WTC11 (cell line): ENCODE measurements around the gene SLC8A1.

Experiments used
- MAX ChIP-seq: sonication (generic); formaldehyde crosslinking; IDR thresholded peaks from 2 replicates; pipeline ENCODE4 v1.8.0; 2022; ENCODE audit warnings: mild to moderate bottlenecking, missing genetic modification reagents
- NFYB ChIP-seq: sonication (generic); formaldehyde crosslinking; conservative IDR thresholded peaks from 2 replicates; pipeline ENCODE4 v1.8.0; 2022; ENCODE audit warnings: low read depth, missing genetic modification reagents
- PREB ChIP-seq: sonication (generic); formaldehyde crosslinking; IDR thresholded peaks from 2 replicates; pipeline ENCODE4 v1.8.1; 2022; ENCODE audit warnings: mild to moderate bottlenecking, missing genetic modification reagents, moderate library complexity, borderline replicate concordance
- TEAD4 ChIP-seq: sonication (generic); formaldehyde crosslinking; IDR thresholded peaks from 2 replicates; pipeline ENCODE4 v1.8.0; 2022; ENCODE audit warnings: mild to moderate bottlenecking, missing genetic modification reagents
- ZNF671 ChIP-seq: fragments of 250-450 bp; sonication (Bioruptor Pico); IDR thresholded peaks from 2 replicates; pipeline ENCODE4 v1.8.0; 2021; ENCODE audit warnings: mild to moderate bottlenecking
- ZSCAN18 ChIP-seq: fragments of 250-450 bp; sonication (Bioruptor Pico); IDR thresholded peaks from 2 replicates; pipeline ENCODE4 v2.1.2; 2022; ENCODE audit warnings: mild to moderate bottlenecking, moderate library complexity
- TF ChIP-seq, protein P1 (sequence below): sonication (generic); formaldehyde crosslinking; IDR thresholded peaks from 2 replicates; pipeline ENCODE4 v1.8.0; 2022; ENCODE audit warnings: mild to moderate bottlenecking, missing genetic modification reagents
- TF ChIP-seq, protein P2 (sequence below): fragments of 200-600 bp; IDR thresholded peaks from 2 replicates; pipeline ENCODE4 v1.8.0; 2022; ENCODE audit warnings: antibody characterized with exemption
- TF ChIP-seq, protein P3 (sequence below): sonication (generic); formaldehyde crosslinking; conservative IDR thresholded peaks from 2 replicates; pipeline ENCODE4 v1.8.1; 2022; ENCODE audit warnings: mild to moderate bottlenecking, missing genetic modification reagents
- TF ChIP-seq, protein P4 (sequence below): sonication (generic); formaldehyde crosslinking; IDR thresholded peaks from 2 replicates; pipeline ENCODE4 v1.8.0; 2022; ENCODE audit warnings: mild to moderate bottlenecking, missing genetic modification reagents
- TF ChIP-seq, protein P5 (sequence below): sonication (generic); formaldehyde crosslinking; IDR thresholded peaks from 2 replicates; pipeline ENCODE4 v1.8.0; 2023; ENCODE audit warnings: missing genetic modification reagents

DNA sequence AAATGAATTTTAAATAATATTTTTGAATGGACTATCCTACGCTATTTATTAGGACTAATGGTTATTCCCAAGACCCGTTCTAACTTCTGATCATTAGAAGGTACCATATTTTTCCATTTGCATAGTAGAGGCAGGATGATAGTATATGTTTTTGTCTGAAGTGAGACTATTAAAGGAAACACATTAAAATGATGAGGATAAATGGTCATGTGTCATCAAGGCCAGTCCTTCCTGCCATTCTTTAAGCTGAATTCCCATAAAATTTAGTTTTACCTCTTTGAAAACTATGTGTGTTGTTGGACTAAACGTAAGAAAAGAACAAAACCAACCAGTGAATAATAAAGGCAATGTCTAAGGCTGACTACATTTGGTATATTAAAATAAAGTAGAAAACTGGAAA is 121.8 kb downstream of the SLC8A1 start:
- TF ChIP-seq MAX (CRISPR knock-in tag) (no peak), TEAD4 (CRISPR knock-in tag) (no peak), NFYB (CRISPR knock-in tag) (no peak), PREB (no peak), ZSCAN18 (no peak), ZNF671 (CRISPR knock-in tag) (no peak)
- TF ChIP-seq, protein P1, sequence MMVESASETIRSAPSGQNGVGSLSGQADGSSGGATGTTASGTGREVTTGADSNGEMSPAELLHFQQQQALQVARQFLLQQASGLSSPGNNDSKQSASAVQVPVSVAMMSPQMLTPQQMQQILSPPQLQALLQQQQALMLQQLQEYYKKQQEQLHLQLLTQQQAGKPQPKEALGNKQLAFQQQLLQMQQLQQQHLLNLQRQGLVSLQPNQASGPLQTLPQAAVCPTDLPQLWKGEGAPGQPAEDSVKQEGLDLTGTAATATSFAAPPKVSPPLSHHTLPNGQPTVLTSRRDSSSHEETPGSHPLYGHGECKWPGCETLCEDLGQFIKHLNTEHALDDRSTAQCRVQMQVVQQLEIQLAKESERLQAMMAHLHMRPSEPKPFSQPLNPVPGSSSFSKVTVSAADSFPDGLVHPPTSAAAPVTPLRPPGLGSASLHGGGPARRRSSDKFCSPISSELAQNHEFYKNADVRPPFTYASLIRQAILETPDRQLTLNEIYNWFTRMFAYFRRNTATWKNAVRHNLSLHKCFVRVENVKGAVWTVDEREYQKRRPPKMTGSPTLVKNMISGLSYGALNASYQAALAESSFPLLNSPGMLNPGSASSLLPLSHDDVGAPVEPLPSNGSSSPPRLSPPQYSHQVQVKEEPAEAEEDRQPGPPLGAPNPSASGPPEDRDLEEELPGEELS (CRISPR knock-in tag) = no peak
- TF ChIP-seq, protein P2, sequence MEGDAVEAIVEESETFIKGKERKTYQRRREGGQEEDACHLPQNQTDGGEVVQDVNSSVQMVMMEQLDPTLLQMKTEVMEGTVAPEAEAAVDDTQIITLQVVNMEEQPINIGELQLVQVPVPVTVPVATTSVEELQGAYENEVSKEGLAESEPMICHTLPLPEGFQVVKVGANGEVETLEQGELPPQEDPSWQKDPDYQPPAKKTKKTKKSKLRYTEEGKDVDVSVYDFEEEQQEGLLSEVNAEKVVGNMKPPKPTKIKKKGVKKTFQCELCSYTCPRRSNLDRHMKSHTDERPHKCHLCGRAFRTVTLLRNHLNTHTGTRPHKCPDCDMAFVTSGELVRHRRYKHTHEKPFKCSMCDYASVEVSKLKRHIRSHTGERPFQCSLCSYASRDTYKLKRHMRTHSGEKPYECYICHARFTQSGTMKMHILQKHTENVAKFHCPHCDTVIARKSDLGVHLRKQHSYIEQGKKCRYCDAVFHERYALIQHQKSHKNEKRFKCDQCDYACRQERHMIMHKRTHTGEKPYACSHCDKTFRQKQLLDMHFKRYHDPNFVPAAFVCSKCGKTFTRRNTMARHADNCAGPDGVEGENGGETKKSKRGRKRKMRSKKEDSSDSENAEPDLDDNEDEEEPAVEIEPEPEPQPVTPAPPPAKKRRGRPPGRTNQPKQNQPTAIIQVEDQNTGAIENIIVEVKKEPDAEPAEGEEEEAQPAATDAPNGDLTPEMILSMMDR = no peak
- TF ChIP-seq, protein P3, sequence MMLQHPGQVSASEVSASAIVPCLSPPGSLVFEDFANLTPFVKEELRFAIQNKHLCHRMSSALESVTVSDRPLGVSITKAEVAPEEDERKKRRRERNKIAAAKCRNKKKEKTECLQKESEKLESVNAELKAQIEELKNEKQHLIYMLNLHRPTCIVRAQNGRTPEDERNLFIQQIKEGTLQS (CRISPR knock-in tag) = no peak
- TF ChIP-seq, protein P4, sequence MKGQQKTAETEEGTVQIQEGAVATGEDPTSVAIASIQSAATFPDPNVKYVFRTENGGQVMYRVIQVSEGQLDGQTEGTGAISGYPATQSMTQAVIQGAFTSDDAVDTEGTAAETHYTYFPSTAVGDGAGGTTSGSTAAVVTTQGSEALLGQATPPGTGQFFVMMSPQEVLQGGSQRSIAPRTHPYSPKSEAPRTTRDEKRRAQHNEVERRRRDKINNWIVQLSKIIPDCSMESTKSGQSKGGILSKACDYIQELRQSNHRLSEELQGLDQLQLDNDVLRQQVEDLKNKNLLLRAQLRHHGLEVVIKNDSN (CRISPR knock-in tag) = no peak
- TF ChIP-seq, protein P5, sequence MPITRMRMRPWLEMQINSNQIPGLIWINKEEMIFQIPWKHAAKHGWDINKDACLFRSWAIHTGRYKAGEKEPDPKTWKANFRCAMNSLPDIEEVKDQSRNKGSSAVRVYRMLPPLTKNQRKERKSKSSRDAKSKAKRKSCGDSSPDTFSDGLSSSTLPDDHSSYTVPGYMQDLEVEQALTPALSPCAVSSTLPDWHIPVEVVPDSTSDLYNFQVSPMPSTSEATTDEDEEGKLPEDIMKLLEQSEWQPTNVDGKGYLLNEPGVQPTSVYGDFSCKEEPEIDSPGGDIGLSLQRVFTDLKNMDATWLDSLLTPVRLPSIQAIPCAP = no peak
